GM18508 (cell line): ENCODE results near the gene ELFN2.

Source experiments
- ATAC-seq: cut with Tn5 transposase; IDR thresholded peaks from one replicate; pipeline ENCODE4 v1.9.1; 2021; ENCODE audit warnings: moderate number of reproducible peaks; ENCODE audit not compliant: insufficient read depth, unreplicated experiment

ELFN2 gene

DNA sequence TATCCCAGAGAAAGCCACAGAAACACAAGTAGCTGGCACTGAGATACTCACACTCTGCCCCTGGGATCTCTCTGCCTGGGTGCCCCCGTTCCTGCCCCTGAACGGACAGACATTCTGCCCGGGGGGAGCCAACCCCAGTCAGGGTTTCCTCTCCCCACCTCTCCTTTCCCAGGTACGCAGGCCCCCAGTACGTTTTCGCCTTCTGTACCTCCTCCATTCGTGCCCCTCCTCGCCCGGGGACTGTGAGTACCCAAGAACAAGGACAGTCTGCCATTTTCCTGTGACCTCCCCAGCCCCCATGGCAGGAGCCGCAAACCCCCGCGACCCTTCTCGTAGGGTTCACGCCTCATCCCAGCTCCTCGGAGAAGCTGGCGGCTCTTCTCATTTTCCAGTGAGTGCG lies 29.1 kb upstream of the ELFN2 start:
- ATAC-seq: no peak

DNA sequence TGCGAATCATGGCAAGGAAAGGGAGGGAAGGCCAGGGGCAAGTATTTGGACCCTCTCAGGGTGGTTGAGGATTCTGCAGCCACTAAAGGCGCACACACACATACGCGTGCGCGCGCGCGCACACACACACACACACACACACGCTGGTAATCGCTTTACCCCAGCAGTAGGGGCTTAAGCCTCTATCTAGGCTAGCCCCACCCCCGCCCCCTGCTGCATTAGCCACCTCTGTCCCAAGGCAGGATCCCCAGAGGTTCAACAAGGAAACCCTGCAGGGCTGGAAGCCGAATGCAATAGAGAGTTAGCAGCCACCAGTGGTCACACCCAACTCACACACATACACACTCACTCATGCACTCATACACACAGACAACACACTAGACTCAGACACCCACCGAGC lies 28.6 kb upstream of the ELFN2 start:
- no peak for ATAC-seq

GRCh38 chr22:37454857-37455686 lies 27.8 kb upstream of the ELFN2 start:
- ATAC-seq: no peak

GRCh38 chr22:37453696-37454095 lies 26.4 kb upstream of the ELFN2 start:
- ATAC-seq: no peak

DNA sequence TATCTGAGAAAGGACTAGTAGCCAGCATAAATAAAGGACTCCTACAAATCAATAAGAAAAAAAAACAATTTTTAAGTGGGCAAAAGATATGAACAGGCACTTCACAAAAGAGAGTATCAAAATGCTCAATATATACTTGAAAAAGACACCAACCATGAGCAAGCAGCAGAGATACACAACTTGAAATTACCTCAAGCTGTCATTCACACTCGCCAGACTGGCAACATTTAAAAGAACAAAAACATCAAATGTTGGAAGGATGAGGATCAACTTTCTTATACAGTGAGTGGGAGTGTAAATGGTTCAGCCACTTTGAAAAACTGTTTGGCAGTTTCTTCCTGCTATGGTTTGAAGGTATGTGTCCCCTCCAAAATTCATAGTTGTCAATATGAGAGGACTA lies 23.9 kb upstream of the ELFN2 start:
- no peak for ATAC-seq

DNA sequence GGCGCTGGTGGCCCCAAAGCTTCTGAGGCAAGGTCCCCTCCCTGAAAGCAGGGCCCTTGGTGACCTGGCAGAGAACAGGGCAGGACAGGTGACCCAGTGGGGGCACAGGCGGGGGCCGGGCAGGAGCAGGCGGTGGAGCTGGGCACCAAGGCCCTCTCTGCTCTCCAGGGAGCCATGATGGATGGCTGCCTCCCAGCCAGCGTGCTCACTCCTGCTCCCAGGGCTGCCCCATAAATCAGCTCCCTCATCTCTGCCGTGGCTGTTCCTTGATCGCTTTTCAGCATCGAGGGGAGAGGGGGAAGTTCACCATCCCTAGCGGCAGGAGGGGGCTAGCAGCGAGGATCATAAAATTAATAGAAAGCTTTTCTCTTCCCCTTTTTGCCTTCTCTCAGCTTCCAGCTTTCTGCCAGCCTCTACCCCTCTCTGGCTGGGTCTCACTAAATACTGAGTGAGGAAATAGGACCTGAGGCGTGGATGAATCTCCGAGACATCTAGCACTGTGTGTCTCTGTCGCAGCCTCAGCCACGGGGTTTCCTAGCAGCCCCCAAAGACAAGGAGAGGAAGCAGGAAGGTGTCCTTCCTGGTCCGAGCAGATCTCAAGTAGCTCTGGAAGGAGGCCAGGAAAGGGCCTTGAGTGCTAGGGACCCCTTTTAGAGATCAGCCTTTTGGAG lies 22.2 kb upstream of the ELFN2 start:
- no peak for ATAC-seq

DNA sequence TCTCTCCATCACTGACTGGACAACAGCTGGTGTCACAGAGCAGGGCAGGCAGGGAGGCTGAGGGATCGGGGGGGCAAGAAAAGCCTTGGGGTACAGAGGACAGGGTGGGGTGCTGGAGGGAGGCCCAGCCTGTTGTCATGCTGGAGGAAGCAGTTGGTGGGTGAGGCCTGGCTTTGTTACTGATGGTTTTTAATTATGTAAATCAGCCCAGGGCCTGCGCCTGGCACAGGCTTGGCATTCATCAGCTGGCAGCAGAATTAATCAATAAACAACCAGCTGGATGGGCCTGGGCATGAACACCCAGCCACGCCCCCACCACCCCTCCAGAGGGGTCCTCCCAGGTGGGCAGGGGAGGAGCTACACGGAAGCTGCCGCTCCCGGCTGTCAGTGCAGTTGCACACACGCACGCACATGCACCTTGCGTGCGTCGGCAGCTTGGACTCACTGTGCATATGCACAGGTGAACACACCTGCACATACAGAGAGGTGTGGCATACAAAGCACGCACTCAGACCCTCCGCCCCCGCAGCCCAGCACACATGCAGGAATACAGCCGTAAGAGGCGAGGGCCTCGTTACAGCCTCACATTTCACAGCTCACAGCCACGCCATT lies 21.3 kb upstream of the ELFN2 start:
- ATAC-seq: no peak

DNA sequence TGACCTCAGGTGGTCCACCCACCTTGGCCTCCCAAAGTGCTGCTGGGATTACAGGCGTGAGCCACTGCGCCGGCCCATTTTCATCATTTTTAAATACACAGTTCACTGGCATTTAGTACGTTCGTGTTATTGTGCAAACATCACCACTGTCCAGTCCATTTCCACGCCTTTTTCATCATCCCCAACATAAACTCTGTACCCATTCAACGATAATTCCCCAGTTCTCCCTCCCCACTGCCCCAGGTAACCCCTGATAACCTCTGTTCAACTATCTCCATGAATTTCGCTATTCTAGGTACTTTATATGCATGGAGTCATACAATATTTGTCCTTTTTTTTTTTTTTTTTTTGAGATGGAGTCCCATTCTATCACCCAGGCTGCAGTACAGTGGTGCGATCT lies 18.2 kb upstream of the ELFN2 start:
- no peak for ATAC-seq

DNA sequence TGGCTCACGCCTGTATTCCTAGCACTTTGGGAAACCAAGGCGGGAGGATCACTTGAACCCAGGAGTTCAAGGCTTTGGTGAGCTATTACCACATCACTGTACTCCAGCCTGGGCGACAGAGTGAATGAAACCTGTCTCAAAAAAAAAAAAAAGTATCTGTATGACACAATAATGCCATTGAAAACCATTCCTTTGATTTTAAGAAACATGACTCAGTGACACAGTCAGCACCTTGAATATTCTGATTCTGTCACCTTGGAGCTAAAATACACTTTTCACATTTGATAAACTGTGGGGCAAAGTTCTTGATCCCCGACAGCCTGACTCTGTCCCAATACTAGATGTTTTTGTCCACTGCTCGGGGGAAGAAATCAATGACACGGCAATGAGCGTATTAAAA lies 16.7 kb upstream of the ELFN2 start:
- no peak for ATAC-seq

GRCh38 chr22:37443086-37443485 lies 15.8 kb upstream of the ELFN2 start:
- no peak for ATAC-seq

GRCh38 chr22:37442537-37442936 lies 15.3 kb upstream of the ELFN2 start:
- no peak for ATAC-seq

DNA sequence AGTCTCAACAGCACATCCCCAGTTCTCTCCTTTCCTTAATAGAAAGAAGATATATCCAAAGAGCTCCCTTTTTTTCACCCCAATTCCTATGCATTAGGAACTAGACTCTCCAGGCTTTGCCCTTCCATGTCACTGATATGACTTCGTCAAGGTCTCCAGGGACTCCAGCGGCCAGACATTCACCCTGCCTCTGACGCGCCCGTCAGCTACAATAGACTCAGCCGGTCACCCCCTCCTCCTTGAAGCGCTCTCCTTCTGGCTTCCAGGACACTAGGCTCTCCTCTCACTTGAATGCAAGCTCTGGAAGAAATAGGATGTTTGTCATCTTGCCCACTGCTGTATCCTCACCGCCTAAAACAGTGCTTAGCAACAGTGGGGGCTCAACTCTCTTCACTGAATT lies 14.9 kb upstream of the ELFN2 start:
- ATAC-seq: no peak

DNA sequence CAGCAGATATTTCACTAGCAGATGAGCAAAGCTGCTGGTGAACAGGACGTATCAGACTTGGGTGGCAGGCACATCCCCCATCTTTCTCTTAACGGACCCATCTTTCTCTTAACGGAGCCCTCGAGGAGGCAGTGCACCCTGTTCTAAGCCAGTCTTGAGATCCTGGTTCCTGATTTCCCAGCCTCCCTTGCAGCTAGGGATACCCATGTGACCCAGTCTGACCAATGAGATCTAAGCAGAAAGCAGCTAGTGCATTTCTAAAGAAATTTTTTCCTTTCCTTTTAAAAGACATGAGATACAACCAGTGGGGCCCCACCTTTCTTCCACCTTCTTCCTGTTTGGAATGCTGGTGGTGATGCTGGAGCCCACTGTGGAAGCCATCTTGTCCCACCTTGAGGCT lies 13.6 kb upstream of the ELFN2 start:
- ATAC-seq: no peak

DNA sequence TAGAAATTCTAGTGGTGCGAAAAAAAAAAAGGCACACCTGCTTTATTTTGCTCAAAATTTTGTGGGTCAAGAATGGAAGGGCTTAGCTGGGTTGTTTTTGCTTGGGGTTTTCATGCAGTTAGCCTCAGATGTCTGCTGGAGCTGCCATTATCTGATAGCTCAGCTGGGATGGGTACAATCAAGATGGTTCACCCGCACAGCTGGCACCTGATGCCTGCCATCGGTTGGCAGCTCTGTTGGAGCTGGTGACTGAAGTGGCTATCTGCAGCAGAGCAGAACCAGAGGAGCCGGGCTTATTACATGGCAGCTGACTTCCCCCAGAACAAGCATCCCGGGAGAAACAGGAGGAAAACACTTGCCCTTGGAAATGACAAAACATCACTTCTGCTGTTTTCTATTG lies 12.1 kb upstream of the ELFN2 start:
- ATAC-seq: no peak

DNA sequence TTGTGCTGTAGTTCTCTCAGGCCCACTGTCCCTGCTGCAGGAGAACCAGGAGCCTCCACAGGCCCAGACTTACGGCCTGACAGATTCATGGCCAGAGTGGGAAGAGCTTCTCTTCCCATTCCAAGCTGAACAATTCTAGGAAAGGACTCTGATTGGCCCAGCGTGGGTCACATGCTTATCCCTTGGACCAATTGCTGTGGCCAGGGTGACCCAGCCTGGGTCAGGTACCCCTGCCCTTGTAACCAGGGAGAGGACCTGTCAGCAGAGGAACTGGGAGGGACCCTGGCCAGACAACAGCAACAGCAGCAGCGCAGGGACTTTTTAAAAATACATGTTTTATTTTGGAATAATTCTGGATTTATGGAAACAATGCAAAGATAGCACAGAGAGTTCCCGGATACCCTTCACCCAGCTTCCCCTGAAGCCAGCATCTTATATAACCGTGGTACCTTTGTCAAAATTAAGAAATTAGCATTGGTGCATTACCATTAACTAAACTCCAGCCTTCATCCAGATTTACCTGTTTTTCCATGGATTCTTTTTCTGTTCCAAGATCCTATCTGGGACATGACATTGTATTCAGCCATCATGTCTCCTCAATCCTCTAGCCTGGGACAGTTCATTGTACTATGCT lies 8.8 kb upstream of the ELFN2 start:
- no peak for ATAC-seq

DNA sequence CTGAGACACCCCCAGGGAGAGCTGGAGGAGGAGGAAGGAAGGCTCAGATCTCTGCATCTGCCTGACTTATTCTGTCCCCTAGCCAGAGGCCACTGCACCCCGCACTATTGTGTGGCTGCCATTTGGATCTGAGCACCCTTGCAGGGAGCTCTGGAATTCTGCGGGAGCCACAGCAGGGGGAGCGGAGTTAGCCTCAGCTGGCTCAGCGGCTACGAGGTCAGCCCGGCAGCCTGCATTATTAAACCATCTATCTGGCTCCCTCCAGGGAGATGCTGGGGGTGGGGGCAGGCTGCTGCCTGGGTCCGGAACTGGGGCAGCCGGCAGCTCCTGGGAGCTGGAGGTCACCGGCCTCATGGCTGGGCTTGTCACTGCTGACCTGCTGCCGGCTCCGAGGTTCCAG lies 6.5 kb upstream of the ELFN2 start:
- ATAC-seq: no peak

- no peak for ATAC-seq
Observed at GRCh38 chr22:37432708-37433054, 5.4 kb upstream of the ELFN2 start.

- ATAC-seq: no peak
Observed at GRCh38 chr22:37431801-37432707, 4.8 kb upstream of the ELFN2 start.

DNA sequence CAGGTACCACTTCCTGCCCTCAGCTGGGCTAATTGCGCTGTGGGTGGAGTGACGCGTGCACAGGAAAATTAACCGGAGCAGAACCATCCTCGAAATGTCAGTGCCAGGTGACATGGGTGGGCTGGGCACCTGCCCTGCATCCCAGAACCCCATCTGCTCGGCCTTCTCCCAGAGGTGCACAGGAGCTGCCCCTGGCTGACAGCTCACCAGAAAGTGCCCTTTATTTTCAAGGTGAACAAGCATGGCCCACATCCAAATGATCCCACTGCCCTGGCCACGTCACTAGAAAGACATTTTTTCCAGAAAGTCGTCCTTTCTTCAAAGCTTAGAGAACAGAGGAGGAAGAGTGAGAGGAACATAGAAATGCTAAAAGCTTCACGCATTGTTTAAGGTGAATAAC lies 4.1 kb upstream of the ELFN2 start:
- ATAC-seq: no peak

DNA sequence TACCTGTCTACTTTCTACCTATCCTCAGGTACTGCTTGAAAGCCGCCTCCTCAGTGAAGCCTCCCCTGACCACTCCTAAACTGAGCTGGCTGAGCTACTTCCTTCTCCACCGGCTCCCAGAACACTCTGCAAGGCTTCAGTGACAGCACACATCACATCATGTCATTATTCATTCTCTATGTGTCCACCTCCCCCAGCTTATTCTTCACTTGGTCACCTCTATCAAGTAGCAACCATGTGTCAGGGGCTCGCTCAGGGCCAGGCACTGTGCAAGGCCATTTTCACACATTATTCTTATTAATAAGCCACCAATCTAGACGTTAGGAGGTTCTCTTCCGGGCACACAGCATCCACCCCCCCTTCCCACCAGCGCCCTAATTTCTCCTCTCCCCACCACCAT lies 3.7 kb upstream of the ELFN2 start:
- ATAC-seq: no peak
